ENCODE measurements around the gene DNAJC6. TPM values are rescaled to one million over a fixed set of nuclear protein-coding genes. Genes with fewer than 3 reads are reported as not detected.

DNAJC6 gene
- total and polyA plus RNA-seq, 2 donors from 2014 or later, result 2.9 to 5.8 TPM

DNA sequence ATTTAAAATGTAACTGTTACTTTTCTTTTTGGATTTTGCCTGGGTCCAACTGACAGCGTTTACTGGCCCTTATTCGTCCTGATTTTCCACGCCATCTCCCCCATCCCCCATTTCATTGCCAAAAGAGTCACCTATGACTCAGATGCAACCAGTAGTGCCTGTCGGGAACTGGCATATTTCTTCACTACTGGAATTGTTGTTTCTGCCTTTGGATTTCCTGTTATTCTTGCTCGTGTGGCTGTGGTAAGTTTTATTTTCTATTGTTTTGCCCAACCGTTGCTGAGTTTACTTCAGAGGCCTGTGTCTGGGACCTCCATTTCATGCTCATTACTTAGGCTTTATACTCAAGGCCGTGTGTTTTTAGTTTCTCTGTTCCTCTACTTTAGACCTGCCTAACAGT is 120.5 kb downstream of the DNAJC6 start:
- peak overlapping the region in 1 of 3 donors; percentile 10 for H3K9ac ChIP-seq (ENCODE audit: low read length in 3 of 3)
- intact Hi-C loops (cut with DNase I), result no loop called here
- FAIRE-seq, result no peak

GRCh38 chr1:65431111-65431705 is 121.9 kb downstream of the DNAJC6 start:
- Histone ChIP-seq H3K4me3 (ENCODE audit: low read length in 3 of 3) (no peak overlapping the region), H3K4me1 (ENCODE audit: control insufficient read depth in 2 of 3, insufficient read depth in 2 of 3, low read depth in 1 of 3, low read length in 3 of 3) (no peaks in the 10 kb centered on the region), H3K9ac (ENCODE audit: low read length in 3 of 3) (no peak overlapping the region), H3K9me3 (ENCODE audit: control insufficient read depth in 2 of 3, insufficient read depth in 1 of 3, low read length in 3 of 3) (no peaks in the 10 kb centered on the region), H3K36me3 (ENCODE audit: control insufficient read depth in 2 of 3, insufficient read depth in 3 of 3, low read length in 3 of 3) (peaks cover 3 to 24% (median 24%) of the 10 kb centered on the region in 3 donors), H3K27ac (ENCODE audit: low read depth in 2 of 2, low read length in 2 of 2) (no peak overlapping the region), H3K27me3 (ENCODE audit: control insufficient read depth, insufficient read depth, low read length) (no peaks in the 10 kb centered on the region)
- DNase-seq (peak in 1 of 5 donors; percentile 58), FAIRE-seq (no peak)
- peak; percentile 33 for TF ChIP-seq CTCF (IDR thresholded peaks at IDR 0.05; ENCODE audit: borderline replicate concordance, extremely low read depth, insufficient read depth)
- intact Hi-C loops (cut with DNase I), result no loop called here

More for the DNA sequence above, 120.5 kb downstream of the DNAJC6 start:
- Histone ChIP-seq H3K36me3 (ENCODE audit: control insufficient read depth in 2 of 3, insufficient read depth in 3 of 3, low read length in 3 of 3) (peaks cover 9 to 33% (median 31%) of the 10 kb centered on the region in 3 donors), H3K27ac (ENCODE audit: low read depth in 2 of 2, low read length in 2 of 2) (peak overlapping the region; percentile 7 to 70), H3K4me3 (ENCODE audit: low read length in 3 of 3) (no peak overlapping the region), H3K9me3 (ENCODE audit: control insufficient read depth in 2 of 3, insufficient read depth in 1 of 3, low read length in 3 of 3) (no peaks in the 10 kb centered on the region), H3K4me1 (ENCODE audit: control insufficient read depth in 2 of 3, insufficient read depth in 2 of 3, low read depth in 1 of 3, low read length in 3 of 3) (no peaks in the 10 kb centered on the region), H3K27me3 (ENCODE audit: control insufficient read depth, insufficient read depth, low read length) (no peaks in the 10 kb centered on the region)
- DNase-seq, result no peak
- no peak for TF ChIP-seq CTCF (IDR thresholded peaks at IDR 0.05; ENCODE audit: borderline replicate concordance, extremely low read depth, insufficient read depth)

DNA sequence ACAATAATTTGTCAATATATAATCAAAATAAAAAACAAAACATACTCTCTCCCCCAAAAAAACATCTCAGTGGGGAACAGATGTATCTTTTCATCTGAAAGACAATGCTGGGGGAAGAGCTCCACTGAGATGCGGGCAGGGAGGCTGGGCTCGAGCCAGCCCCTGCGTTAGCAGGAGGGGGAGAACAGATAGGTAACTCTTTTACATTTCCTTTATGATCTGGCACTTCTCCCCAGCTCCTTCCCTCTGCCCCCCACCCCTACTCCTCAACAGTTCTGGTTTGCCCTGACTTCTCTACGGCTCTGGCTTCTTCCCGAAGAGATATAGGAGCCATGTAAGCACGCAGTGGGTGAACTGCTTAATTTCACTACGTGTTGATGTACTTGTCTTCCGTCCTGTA is 123.6 kb downstream of the DNAJC6 start:
- Histone ChIP-seq H3K4me3 (ENCODE audit: low read length in 3 of 3) (no peak overlapping the region), H3K27ac (ENCODE audit: low read depth in 2 of 2, low read length in 2 of 2) (no peak overlapping the region), H3K27me3 (ENCODE audit: control insufficient read depth, insufficient read depth, low read length) (no peaks in the 10 kb centered on the region), H3K9me3 (ENCODE audit: control insufficient read depth in 2 of 3, insufficient read depth in 1 of 3, low read length in 3 of 3) (no peaks in the 10 kb centered on the region), H3K36me3 (ENCODE audit: control insufficient read depth in 2 of 3, insufficient read depth in 3 of 3, low read length in 3 of 3) (peaks cover 0 to 21% (median 20%) of the 10 kb centered on the region in 3 donors), H3K9ac (ENCODE audit: low read length in 3 of 3) (no peak overlapping the region), H3K4me1 (ENCODE audit: control insufficient read depth in 2 of 3, insufficient read depth in 2 of 3, low read depth in 1 of 3, low read length in 3 of 3) (no peaks in the 10 kb centered on the region)
- no peak for DNase-seq
- intact Hi-C loops (cut with DNase I), result no loop called here
- no peak for TF ChIP-seq CTCF (IDR thresholded peaks at IDR 0.05; ENCODE audit: borderline replicate concordance, extremely low read depth, insufficient read depth)
- no peak for FAIRE-seq

DNA sequence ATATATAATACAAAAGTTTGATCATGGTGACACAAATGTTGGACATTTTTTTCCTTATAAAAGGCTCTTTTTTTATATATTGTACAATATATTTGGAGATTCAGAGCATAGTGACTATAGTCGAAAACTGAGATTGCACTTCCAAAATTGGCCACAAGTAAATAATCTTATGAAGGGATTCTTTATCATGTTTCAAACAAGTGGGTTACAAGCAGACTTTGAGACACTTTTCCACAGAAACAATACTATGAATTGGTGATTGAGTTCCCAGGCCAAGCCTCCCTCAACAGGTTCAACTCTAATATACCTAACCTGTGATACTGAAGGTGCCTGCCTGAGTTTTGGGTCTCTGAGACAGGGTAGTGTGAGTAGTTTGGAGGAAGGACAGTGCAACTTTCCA is 124.9 kb downstream of the DNAJC6 start:
- no peak for TF ChIP-seq CTCF (IDR thresholded peaks at IDR 0.05; ENCODE audit: borderline replicate concordance, extremely low read depth, insufficient read depth)
- H3K4me3 ChIP-seq (ENCODE audit: low read length in 3 of 3), result no peak overlapping the region
- no peak overlapping the region for H3K27ac ChIP-seq (ENCODE audit: low read depth in 2 of 2, low read length in 2 of 2)
- H3K36me3 ChIP-seq (ENCODE audit: control insufficient read depth in 2 of 3, insufficient read depth in 3 of 3, low read length in 3 of 3), result peaks cover 0 to 20% (median 17%) of the 10 kb centered on the region in 3 donors
- no peak overlapping the region for H3K9ac ChIP-seq (ENCODE audit: low read length in 3 of 3)
- DNase-seq (no peak), FAIRE-seq (no peak)
- H3K4me1 ChIP-seq (ENCODE audit: control insufficient read depth in 2 of 3, insufficient read depth in 2 of 3, low read depth in 1 of 3, low read length in 3 of 3), result no peaks in the 10 kb centered on the region
- H3K27me3 ChIP-seq (ENCODE audit: control insufficient read depth, insufficient read depth, low read length), result no peaks in the 10 kb centered on the region
- intact Hi-C loops (cut with DNase I), result no loop called here
- no peaks in the 10 kb centered on the region for H3K9me3 ChIP-seq (ENCODE audit: control insufficient read depth in 2 of 3, insufficient read depth in 1 of 3, low read length in 3 of 3)
